HG02642 (cell line): Measurements from ENCODE around the gene BUB1B.
"Not testable (repeated sequence)": the region's sequence is repeated elsewhere in the genome, so short reads cannot be mapped to it uniquely, and the experiment has no call there.

ENCODE experiments used
- ATAC-seq: cut with Tn5 transposase; IDR thresholded peaks from one replicate; pipeline ENCODE4 v1.9.1; 2021; ENCODE audit warnings: mild to moderate bottlenecking; ENCODE audit not compliant: unreplicated experiment, poor library complexity

The BUB1B gene

DNA sequence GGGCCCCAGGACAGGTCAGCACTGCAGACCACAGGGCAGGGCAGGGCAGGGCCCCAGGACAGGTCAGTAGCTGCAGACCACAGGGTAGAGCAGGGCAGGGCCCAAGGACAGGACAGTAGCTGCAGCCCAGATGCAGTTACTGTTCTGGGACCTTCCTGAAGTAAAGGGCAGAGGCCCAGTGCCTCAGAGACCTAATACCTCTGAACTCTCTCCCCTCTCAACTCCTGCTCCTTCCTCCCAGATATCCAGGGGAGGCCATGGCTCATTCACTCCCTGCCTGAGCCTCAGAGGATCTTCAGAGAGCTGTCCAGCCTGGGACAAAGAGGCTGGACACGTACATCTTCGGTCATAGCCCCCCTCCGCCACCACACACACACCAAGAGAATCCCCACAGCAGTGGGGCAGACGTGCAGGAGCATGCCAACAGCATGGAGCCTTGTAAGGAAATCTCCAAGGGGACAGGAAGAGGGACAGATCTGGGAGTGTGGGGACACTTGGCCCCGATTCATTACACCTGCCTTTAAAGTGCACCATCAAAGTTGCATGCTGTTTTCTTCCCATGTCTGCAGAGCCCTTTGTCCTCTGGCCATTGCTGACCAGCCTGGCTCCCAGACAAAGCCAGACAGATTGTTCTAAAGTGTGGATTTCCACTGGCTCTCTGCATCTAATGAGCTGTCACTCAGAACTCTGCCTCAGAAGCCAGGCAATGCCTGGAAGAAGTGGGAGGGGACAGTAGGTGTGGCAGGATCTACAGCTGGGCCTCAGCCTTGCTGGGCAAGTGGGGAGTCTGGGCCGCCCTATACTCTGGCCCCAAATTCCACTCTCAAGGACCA is 24.2 kb upstream of the BUB1B start:
- ATAC-seq: no peak

DNA sequence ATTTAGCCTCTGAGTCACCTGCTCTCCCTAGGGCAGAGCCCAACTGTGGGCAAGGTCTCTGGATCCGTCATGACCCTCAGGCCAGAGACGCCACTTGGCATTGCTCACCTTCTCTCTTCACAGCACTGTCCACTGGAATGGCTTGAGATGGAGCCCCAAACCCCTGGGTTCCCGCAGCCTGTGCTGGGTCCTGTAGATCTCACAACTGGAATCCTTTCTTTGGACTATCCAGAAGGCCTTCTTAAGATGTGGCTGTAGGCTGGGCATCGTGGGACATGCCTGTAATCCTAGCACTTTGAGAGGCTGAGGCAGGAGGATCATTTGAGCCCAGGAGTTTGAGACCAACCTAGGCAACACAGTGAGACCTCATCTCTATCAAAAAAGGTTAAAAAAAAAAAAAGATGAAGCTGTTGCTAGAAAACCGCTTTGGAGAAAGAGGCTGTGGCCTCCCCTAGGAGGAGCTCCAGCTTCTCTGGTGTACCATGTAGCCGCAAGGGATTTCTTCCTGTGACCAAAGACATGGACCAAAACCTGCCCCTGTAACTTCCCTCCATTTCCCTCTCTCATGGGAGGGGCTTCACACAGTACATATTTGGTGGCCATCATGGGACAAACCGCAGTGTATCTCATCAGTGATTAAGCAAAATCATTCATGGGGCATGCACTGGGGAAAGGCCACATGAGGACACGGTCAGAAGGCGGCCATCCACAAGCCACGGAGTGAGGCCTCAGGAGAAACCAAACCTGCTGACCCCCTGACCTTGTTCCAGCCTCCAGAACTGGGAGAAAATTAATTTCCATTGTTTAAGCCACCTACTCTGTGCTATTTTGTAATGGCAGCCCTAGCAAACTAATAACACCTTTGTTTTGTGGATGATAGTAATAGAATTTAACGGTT is 23.3 kb upstream of the BUB1B start:
- no peak for ATAC-seq

DNA sequence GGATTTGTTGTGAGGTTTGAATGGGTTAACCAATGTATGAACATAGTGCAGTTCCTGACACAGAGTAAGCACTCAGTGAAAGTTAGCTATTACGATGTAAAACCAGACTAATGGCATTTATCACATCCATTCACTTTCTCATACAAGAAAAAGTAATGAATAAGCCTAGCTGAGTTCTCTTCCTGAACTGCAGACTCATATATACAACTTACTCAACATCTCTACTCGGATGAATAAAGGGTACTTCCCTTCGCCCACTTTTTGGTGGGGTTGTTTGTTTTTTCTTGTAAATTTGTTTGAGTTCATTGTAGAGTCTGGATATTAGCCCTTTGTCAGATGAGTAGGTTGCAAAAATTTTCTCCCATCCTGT is 22.7 kb upstream of the BUB1B start:
- not testable (repeated sequence) for ATAC-seq

DNA sequence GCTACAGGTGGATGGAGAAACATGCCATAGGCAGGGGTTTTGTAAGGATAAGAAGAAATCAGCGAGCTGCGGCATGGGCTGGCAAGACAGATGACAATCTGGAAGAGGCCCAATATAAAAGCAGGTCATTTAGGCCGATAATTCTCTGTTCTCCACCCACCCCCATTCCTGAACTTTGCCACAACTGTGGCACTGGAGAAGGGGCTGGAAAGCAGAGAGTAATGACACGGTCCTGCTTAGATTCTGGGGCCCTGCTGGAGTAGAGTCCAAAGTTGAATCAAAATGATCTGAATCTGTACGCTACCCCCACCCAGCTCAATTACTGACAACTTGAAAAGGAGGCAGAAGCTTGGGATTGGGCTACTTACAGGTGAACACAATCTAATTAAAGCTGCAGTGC is 18.4 kb upstream of the BUB1B start:
- no peak for ATAC-seq

DNA sequence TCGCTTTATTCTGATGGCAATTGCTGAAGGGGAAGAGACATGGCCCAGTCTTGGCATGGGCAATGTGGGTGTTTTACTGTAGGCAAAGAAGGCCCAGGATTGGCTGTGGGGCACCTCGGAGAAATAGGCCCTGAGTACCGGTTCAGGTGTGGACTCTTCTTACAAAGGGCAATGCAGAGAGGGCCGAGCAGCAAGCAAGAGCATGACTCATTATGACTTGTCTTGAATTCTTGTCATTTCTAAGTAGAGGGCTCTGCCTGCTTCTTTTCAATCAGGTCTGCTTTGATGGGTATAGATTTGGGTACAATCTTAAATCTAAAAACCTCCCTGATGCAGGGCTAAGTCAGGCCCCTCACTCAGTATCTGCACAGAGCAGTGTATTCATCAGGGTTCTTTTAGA is 14.8 kb upstream of the BUB1B start:
- ATAC-seq: no peak

DNA sequence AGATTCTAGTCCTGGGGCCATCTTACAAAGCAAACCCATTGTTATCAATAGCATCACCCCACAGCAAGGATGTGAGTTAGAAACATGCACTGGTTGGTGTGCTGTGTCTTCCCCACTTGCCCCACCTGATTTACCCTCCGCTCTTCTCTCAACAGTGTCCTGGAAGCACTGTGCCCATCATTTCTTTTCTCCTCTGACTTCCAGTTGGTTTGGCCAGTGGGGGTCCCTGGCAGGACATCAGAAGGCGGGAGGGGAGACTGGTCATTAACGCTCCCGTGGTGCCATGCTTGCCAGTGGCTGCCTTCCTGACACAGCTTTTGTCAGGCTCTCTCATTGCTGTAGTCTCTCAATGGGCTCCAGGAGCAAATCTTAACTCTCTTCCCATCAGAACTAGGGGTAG is 11.5 kb upstream of the BUB1B start:
- no peak for ATAC-seq

DNA sequence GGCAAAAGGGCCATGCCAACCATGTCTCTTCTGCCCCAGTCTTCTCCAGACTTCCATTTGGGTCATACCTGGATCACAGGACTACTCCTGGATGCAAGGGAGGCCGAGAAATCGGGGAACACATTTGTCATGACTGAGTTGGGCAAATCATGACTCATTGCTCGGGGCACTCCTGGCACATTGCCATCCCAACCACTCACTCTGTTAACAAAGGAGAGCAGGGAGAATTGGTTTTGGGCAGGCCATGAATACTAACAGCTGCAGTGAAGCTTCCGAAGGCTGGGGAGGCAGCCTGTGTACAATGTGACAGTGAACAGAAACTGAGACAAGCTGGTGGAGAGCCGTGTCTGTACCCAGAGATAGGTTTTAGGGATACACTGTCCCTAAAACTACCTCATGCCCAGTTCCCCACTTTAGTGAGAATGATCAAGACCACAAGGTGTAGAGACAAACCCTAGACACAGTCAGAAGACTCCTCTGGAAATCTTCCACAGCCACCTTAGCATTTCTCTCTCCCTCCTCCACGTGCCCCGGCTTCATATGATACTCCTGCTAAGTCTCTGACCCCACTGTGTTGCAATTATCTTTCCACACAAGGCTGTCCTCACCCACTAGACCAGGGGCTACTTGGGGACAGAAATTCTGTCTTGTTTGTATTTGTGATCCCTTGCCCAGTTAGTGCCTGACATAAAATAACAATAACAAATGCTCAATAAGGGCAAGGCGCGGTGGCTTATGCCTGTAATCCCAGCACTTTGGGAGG is 10.5 kb upstream of the BUB1B start:
- no peak for ATAC-seq

DNA sequence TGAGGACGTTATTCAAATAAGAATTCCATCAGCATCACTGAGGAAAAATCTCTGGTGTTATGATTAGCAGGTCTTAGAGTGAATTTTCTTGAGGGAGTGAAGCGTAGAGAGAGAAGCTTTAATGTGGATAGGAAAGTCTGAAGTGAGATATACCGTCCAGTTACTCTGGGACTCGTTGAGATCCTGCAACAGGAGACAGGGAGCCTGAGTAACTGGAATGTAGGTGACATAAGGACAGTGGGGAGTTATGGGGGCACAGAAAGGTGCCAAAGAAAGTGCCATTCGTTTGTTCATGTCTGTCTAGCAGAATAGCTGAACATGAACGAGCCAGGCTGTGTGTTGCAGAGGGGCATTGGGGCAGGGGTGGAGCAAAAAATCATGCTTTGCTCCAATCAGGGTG is 9.4 kb upstream of the BUB1B start:
- no peak for ATAC-seq

DNA sequence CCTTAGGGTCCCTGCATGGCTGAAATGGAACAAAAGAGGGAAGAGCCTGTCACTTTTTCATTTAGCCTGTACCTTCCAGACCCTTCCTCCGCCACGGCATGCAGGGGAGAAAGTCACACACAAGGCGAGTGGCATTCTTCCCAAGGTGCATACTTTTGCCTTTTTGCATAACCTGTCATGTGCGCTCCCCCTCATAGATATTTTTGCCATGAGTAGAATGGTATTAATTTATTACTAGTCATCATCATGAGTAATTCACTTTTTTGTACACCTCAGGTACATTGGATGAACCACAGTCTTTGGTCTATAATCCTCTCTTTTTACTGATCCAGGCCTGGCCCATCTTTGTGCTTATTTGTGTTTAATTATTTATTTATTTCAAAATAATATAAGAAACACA is 8.9 kb upstream of the BUB1B start:
- no peak for ATAC-seq

DNA sequence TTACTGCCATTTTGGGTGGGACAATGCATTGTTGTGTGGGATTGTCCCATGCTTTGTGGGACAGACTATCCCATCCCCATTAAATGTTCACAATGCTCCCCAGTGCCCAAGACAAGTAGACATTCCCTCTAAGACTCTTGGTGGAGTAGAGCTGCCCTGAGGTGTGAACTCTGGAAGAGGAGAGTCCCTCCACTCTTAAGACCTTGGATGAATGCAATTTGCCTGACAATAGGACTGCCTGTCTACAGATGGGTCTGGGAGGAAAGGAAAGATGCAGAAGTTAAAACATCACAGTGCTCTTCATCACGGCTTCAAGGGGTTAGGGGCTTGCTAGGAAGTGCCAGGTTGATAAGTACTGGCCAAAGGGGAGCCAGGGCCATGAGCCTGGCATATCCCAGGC is 6.0 kb upstream of the BUB1B start:
- not testable (repeated sequence) for ATAC-seq

DNA sequence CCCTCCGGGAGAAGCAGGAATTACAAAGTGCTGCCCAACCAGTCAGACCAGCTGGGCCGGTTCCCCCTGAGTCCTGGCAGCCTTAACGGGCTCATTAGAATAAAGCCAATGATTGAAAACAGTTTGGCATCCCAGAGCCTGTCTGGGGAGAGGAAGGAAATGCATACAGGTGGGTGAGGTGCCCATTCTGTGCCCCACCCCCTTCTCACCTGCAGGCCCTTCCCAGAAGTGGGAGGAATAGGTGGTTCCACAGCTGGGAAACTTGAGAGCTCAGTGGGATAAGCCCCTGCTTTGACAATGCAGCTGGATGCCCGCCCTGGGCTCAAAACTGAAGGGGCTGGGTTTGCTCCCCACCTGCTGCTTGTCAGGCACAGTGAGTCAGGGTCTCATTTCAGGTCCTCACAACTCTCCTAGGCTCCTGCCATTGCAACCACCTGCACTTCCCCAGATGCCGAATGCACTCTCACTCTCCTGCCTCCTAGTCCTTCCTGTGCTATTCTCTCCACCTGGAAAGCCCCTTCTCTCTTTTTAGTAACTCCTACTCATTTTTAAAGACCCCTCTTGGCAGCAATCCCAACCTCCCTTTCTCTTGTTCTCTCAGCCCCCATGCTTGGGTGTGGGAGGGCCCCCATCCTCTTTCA is 5.5 kb upstream of the BUB1B start:
- ATAC-seq: no peak

DNA sequence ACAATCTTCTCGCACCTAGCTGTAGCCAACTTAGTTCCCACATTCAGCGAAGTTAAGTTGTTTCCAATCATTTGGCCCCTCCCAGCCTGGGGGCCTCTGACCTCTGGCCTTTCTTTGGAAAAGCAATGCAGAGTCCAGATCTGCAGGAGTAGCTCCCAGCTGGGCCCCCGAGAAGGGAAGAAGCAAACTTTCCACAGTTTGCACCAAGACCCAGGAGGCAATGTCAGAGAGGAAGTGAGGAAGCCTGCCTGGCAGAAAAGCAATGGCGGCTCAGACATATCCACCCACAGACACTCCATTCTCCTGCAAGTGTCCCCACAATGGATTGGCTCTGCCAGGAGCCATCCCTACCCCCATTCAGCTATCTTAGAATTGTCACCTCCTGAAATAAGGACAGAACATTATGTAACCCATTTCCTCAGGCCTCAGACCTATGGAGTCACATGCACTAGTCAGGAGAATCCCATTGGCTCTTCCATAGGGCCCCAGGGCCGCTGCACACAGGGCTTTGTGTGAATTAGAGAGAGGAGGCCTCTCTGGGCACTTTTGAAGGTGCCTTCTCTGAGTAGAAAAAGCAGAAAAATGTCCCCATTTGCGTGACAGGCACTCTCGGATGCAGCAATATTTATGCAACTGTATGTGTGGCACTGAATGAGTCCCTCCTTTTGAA is 3.0 kb upstream of the BUB1B start:
- no peak for ATAC-seq

DNA sequence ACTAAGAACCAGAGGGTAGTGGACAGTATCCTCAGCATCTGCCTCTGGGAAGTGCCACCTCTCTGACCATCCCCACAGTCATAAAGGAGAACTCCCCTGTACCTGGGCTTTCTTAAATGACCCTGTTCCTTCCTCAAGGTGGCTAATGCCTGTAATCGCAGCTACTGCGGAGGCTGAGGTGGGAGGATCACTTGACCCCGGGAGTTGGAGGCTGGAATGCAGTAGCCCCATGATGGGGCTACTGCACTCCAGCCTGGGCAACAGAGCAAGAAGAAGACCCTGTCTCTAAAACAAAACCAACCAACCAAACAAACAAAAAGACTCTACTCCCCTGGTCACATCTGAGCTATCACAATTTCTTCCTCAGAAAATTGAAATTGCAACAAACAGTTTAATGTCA is 848 bp upstream of the BUB1B start:
- no peak for ATAC-seq

DNA sequence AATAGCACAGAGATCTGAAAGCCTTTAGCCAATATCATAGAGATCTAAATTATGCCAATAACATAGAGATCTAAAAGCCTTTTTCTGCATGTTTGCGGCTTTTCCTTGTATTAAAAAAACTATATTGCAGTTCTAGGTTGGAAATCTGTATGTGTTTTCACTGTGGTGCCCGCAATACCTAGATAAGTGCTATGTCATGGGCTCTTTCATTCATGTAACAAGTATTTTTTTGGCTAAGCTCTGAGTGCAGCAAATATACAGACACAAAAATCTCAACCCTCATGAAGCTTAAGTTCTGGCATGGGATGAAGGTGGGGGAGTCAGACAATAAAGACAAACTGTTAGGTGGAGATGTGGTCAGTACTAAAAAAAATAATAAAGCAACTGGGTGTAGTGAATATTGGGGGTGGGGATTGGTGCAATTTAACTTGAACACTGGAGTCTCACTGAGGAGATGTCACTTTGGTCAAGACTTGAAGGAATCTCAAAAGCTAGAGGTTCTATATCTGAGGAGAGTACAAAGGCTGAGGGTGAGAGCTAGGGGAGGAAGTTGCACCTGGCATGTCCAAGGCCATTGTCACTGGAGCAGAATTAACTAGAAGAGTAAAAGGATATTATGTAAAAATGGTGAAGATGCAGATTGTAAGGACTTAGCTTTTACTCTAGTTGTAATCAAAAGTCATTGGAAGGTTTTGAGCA is 973 bp downstream of the BUB1B start:
- ATAC-seq: no peak

DNA sequence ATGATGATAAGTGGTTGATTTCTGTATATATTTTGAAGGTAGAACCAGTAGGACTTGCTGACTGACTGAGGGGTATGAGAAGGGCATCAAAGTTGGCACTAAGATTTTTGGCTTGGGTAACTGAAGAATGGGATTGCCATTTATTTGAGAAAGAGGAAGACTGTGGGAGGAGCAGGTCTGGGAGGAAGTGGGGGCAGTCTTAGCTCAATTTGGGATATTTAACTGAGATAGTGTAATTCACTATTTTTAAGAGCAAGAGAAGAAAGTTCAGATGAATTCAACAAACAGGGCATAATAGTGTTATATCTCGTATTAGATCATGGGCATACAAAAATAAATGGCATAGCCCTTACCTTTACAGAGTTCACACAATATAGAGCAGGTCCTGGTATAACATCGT is 1.7 kb downstream of the BUB1B start:
- no peak for ATAC-seq

DNA sequence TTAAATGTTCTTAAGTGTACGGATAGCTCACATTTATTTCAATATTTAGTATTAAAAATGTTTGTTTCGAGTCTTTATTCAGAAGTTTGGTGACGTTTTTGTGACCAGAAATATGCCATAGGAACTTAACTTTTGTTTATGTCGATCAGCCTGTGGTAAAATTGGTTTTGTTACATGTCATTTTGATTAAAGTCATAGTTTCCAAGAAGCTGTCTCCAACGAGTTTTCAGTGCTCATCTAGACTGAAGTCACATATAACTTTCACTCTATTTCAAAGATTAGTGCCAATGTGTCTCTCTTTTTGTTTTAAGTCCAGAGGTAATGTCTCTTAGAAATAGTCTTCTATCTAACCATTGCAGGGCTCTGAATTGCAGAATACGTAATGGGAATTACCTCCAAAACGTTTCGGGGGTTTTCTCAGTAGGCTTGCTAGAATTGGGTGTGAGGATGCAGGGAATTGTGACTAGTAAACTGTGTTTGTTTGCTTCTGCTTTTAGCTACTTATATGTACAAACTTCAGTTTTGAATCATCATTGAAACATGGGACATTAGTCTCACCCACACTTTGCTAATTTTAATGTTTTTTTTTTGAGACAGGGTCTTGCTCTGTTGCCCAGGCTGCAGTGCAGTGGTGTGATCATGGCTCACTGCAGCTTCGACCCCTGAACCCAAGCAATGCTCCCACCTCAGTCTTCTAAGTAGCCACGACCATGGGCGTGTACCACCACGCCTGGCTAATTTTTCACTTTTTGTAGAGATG is 3.0 kb downstream of the BUB1B start:
- ATAC-seq: no peak

DNA sequence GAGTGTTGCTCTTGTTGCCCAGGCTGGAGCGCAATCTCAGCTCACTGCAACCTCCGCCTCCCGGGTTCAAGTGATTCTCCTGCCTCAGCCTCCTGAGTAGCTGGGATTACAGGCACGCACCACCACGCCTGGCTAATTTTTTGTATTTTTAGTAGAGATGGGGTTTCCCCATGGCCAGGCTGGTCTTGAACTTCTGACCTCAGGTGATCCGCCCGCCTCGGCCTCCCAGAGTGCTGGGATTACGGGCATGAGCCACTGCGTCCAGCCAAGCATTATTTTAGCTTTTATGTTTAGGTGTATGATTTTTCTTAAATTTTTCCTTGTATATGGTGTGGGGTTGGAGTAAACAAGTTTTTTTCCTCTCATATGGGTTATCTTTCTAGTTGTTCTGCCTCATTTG is 6.5 kb downstream of the BUB1B start:
- not testable (repeated sequence) for ATAC-seq

DNA sequence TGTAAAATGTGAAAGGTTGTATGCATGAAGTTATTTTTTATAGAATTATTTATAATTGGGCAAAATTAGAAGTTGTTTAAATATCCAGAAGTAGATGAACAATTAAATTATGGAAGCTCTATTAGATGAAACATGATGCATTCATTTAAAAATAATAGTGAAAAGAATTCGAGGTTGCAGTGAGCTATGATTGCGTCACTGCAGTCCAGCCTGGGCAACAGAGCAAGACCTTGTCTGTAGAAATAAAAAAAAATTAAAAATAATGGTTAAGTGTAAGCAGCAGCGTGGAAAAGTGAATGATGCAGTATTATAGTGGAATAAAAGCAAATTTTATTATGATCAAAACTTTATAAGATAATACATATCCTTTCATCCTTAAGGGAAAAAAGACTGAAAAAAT is 14.3 kb downstream of the BUB1B start:
- ATAC-seq: no peak
